ENCODE results near the gene HSPA8. TPM values are rescaled to one million over a fixed set of nuclear protein-coding genes. Genes with fewer than 3 reads are reported as not detected.

Gene HSPA8
- total and polyA plus RNA-seq, 10 of the 15 experiments (the other 5 are each of a cell fraction or from before 2014, with no cell fraction given) = 1,190 to 3,205 (median 2,045) TPM

- 28% methylated on average over 5 of the region's 5 CpGs for WGBS (ENCODE audit: insufficient coverage, insufficient replicate concordance, low lambda C conversion rate, missing lambda C conversion rate)
- Histone ChIP-seq H3K27me3 (replicated peaks in 1 of 2; ENCODE audit: control insufficient read depth in 2 of 2, insufficient read depth in 2 of 2, low read length in 1 of 2) (no peaks in the 10 kb centered on the region), H3K79me2 (ENCODE audit: control insufficient read depth, insufficient read depth, low read length) (peaks cover 49% of the 10 kb centered on the region), H4K20me1 (ENCODE audit: control insufficient read depth, insufficient read depth) (peaks cover 23% of the 10 kb centered on the region; the same call in 1 of the 2 replicates), H2AFZ (ENCODE audit: control insufficient read depth, low read depth, low read length) (no peak overlapping the region), H3K9ac (ENCODE audit: control insufficient read depth, insufficient read depth, low read length) (no peak overlapping the region), H3K27ac (ENCODE audit: control insufficient read depth, insufficient read depth) (no peak overlapping the region), H3K4me3 (peak overlapping the region; percentile 94), H3K9me3 (replicated peaks; ENCODE audit: control insufficient read depth, insufficient read depth, low read length) (no peaks in the 10 kb centered on the region; the same call in 2 of the 3 replicates), H3K4me2 (ENCODE audit: control insufficient read depth, insufficient read depth) (peak overlapping the region; percentile 78), H3K36me3 (ENCODE audit: control insufficient read depth in 2 of 2, insufficient read depth in 2 of 2, low read length in 1 of 2) (peaks cover 27 to 43% of the 10 kb centered on the region in 2 experiments), H3K4me1 (ENCODE audit: control insufficient read depth, insufficient read depth, low read length) (no peaks in the 10 kb centered on the region; the same call in 1 of the 2 replicates)
- ATAC-seq (no peak), DNase-seq (ENCODE audit: low read depth, low spot score) (no peak), FAIRE-seq (no peak)
- CTCF ChIA-PET = interaction anchor here (0.8 to 11.6 kb wide), 26 partner anchors 13 to 519 kb away, joined by 3 to 387 read pairs (median 4); no protein-coding TSS in a partner anchor
- in situ Hi-C loops (cut with MboI) = loop anchor here (25.0 kb wide), 1 partner anchor 1595 kb away; the partner anchor contains the start of genes SORL1 and SORL1-AS1
- intact Hi-C loops (cut with micrococcal nuclease; ENCODE audit: unreplicated experiment) = no loop called here
- SMC1A ChIA-PET (ENCODE audit: uncharacterized antibody, unreplicated experiment) = interaction anchor here (0.6 to 9.0 kb wide), 18 partner anchors 9 to 244 kb away, joined by 3 to 159 read pairs (median 6); no protein-coding TSS in a partner anchor
- RAD21 ChIA-PET (ENCODE audit: unreplicated experiment) = interaction anchor here (0.7 to 8.1 kb wide), 16 partner anchors 8 to 422 kb away, joined by 3 to 122 read pairs (median 4); no protein-coding TSS in a partner anchor
- POLR2A ChIA-PET = interaction anchor here (1.1 to 2.4 kb wide), 5 partner anchors 10 to 489 kb away, joined by 3 to 10 read pairs (median 3); no protein-coding TSS in a partner anchor
- TSS peak; percentile 52 for BruUV-seq (replicated peaks)
- TF ChIP-seq POLR2AphosphoS5 (IDR thresholded peaks at IDR 0.05; ENCODE audit: low read length) = no peak; the same call in 1 of the 2 replicates
- no peak for TF ChIP-seq CHD1 (IDR thresholded peaks at IDR 0.05; ENCODE audit: low read depth, low read length)
- TF ChIP-seq ZNF207 (IDR thresholded peaks at IDR 0.05; ENCODE audit: borderline replicate concordance) = no peak
- TF ChIP-seq, protein P1, sequence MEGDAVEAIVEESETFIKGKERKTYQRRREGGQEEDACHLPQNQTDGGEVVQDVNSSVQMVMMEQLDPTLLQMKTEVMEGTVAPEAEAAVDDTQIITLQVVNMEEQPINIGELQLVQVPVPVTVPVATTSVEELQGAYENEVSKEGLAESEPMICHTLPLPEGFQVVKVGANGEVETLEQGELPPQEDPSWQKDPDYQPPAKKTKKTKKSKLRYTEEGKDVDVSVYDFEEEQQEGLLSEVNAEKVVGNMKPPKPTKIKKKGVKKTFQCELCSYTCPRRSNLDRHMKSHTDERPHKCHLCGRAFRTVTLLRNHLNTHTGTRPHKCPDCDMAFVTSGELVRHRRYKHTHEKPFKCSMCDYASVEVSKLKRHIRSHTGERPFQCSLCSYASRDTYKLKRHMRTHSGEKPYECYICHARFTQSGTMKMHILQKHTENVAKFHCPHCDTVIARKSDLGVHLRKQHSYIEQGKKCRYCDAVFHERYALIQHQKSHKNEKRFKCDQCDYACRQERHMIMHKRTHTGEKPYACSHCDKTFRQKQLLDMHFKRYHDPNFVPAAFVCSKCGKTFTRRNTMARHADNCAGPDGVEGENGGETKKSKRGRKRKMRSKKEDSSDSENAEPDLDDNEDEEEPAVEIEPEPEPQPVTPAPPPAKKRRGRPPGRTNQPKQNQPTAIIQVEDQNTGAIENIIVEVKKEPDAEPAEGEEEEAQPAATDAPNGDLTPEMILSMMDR (IDR thresholded peaks at IDR 0.05 in 2 of 3, conservative IDR thresholded peaks at IDR 0.05 in 1 of 3; ENCODE audit: control insufficient read depth in 2 of 3, extremely low read depth in 1 of 3, insufficient read depth in 1 of 3, low read depth in 3 of 3, low read length in 3 of 3) = peak in 1 of 3 experiments; percentile 17; a peak in 1 of 6 replicates
- no peak for TF ChIP-seq RAD51 (IDR thresholded peaks at IDR 0.05)
- TF ChIP-seq RBBP5 (conservative IDR thresholded peaks at IDR 0.05) = no peak
- 0 out of 2 replicates have a peak, but pooled peaks have one; percentile 5 for TF ChIP-seq POLR2A (IDR thresholded peaks at IDR 0.05; ENCODE audit: low read depth, low read length)
- TF ChIP-seq HDGF (IDR thresholded peaks at IDR 0.05) = no peak
- TF ChIP-seq WRNIP1 (IDR thresholded peaks at IDR 0.05; ENCODE audit: borderline replicate concordance, low read depth, low read length) = no peak
- no peak for TF ChIP-seq PAX5 (IDR thresholded peaks at IDR 0.05; ENCODE audit: borderline replicate concordance, low read depth, low read length)
- TF ChIP-seq, protein P2, sequence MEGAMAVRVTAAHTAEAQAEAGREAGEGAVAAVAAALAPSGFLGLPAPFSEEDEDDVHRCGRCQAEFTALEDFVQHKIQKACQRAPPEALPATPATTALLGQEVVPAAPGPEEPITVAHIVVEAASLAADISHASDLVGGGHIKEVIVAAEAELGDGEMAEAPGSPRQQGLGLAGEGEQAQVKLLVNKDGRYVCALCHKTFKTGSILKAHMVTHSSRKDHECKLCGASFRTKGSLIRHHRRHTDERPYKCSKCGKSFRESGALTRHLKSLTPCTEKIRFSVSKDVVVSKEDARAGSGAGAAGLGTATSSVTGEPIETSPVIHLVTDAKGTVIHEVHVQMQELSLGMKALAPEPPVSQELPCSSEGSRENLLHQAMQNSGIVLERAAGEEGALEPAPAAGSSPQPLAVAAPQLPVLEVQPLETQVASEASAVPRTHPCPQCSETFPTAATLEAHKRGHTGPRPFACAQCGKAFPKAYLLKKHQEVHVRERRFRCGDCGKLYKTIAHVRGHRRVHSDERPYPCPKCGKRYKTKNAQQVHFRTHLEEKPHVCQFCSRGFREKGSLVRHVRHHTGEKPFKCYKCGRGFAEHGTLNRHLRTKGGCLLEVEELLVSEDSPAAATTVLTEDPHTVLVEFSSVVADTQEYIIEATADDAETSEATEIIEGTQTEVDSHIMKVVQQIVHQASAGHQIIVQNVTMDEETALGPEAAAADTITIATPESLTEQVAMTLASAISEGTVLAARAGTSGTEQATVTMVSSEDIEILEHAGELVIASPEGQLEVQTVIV (IDR thresholded peaks at IDR 0.05; ENCODE audit: borderline replicate concordance, partially characterized antibody) = no peak
- TF ChIP-seq JUND (IDR thresholded peaks at IDR 0.05; ENCODE audit: low read depth, low read length) = no peak
- TF ChIP-seq ZBTB40 (IDR thresholded peaks at IDR 0.05; ENCODE audit: borderline replicate concordance) = no peak
- no peak for TF ChIP-seq ETV6 (conservative IDR thresholded peaks at IDR 0.05 in 1 of 2, IDR thresholded peaks at IDR 0.05 in 1 of 2; ENCODE audit: borderline replicate concordance in 1 of 2, low read depth in 1 of 2)
Measured at GRCh38 chr11:123057661-123058305, 4.2 kb downstream of the HSPA8 start.

Data from GM12878 (cell line).